Measurements from ENCODE around the gene RNF144A.
A peak's percentile ranks its signal among the peaks of the same experiment; 100 is the strongest.

RNF144A gene

GRCh38 chr2:7027956-7028655 is 110.9 kb downstream of the RNF144A start:
- DNase-seq, result no peak

- no peak for DNase-seq
Measured at GRCh38 chr2:7028846-7029245, 111.6 kb downstream of the RNF144A start.

GRCh38 chr2:7029291-7030059 is 112.3 kb downstream of the RNF144A start:
- DNase-seq, result no peak

DNA sequence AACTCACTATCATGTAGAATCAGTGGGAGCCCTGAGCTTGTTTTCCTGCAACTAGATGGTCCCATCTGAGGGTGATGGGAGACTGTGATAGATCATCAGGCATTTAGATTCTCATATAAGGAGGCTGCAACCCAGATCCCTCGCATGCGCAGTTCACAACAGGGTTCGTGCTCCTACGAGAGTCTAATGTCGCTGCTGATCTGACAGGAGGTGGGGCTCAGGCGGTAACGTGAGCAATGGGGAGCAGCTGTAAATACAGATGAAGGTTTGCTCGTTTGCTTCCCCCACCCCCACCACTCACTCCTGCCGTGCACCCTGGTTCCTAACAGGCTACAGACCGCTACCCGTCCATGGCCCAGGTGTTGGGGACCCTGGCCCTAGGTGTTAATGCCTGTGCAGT is 113.6 kb downstream of the RNF144A start:
- DNase-seq, result no peak

GRCh38 chr2:7031547-7032245 is 114.5 kb downstream of the RNF144A start:
- peak; percentile 6 for DNase-seq

GRCh38 chr2:7032371-7032770 is 115.2 kb downstream of the RNF144A start:
- DNase-seq, result no peak

DNA sequence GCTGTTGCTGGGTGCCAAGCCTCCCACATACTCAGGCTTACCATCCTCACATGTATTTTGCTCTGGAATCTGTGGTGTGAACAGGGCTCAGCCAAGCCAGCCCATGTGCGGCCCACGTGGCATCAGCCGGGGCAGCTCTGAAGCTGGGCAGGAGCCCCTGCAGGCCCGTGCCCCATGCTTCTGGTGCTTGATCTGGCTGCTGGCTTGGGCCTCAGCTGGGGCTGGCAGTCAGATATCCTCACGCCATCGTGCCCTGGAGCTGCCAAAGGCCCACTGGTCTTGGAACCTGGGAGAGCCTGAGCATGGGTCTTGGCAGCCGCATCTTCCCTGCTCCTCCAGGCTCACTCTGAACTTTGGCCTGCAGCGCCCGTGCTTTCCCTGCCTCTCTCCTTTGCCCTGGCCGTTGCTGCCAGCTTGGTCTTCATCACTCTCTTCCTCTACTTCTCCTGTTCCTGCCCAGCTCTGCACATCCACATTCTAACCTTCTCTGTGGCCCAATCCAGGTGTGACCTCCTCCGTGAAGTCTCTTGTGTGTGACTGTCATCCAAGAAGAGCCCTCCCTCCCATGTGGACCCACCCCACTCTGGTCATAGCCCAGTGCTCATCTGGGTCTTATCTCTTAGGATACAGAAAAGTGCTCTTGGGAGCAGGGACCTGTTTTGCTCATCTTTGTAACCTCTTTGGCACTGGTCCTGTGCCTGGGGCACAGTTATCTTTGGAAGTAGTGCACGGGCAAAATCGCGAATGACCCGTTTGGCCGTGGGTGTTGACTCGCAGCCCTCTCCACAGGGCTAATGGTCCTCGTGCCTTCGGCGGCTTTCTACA is 116.1 kb downstream of the RNF144A start:
- DNase-seq, result no peak

DNA sequence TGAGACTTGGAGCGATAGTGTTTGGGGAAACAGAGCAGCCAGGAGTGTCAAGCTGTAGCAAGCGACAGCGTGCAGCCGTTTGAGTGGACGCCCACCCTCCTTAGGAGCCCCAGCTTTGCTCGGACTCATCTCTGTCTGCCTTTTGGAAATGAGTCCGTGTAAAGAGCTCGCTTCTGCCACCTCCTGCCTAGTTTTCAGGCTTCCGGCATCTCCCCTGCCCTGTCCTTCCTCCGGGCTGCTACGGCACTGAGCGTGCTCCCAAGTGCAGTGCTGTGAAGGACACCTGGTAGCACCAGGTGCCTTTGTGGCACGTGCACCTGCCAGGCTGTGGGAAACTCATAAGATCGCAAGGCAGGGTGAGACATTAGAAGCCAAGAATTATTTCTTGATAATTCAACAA is 117.1 kb downstream of the RNF144A start:
- no peak for DNase-seq

- DNase-seq, result no peak
Measured at GRCh38 chr2:7035884-7036283, 118.7 kb downstream of the RNF144A start.

DNA sequence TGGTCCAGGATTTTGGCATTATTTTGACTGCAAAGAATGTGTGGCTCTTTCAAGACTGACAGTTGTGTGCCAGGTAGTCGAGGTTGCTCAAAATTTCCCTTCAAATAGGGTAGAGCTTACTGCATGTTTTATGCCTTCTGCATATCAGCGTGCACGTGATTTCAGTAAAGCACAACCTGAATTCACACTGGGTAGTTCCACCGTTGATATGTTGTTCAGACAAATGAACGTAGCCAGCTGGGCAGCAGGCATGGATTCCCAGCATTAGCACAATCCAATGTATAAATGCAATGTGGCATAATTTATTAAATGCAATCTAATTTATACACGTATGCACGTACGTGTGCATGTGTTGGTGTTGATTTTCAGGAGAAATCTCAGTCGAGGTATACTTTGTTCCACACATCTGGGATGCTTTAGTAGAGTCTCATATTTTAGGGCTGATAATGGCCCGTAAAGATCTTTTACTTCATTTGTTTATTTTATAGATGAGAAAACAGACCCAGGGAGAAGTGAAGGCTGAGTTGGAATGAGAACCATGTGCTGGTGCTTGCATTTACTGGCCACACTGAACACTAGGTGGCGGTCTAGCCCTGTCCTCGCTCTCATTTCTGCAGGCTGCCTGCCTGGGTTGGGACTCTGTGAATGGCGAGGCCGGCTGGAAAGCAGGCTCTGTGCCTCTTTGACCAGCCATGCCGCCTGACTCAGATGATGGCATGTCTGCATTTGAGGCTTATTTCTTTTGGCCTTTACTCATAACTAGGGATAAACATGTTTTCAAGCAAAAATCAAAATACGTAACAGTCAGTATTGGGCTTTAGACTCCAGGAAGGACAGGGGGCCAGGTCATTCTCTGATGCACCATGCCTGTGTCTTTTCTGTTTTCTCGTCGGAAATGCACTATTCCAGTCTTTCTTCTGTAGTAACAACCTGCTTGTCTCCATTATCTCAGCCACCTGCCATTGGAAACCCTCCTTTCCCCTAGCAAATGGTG is 120.4 kb downstream of the RNF144A start:
- DNase-seq, result peak; percentile 43

GRCh38 chr2:7040547-7040946 is 123.3 kb downstream of the RNF144A start:
- DNase-seq, result no peak

DNA sequence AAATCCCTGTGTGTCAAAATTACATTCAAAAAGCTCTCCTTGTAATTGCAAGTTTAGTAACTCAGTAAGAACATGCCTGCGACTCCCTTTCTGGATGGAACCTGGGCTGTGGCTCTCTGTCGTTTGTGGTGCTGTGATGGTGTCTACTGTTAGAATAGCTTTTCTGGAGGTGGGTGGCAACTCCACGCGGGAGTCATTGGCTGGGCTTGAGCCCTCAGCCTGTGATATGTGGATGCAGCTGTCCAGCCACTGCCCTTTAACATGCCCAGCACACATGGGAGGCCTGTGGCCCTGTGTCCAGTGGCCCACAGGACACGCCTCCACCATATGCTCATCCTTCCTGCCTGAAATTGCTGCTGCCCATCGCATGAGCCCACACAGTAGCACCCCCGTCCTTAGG is 124.2 kb downstream of the RNF144A start:
- DNase-seq, result no peak

DNA sequence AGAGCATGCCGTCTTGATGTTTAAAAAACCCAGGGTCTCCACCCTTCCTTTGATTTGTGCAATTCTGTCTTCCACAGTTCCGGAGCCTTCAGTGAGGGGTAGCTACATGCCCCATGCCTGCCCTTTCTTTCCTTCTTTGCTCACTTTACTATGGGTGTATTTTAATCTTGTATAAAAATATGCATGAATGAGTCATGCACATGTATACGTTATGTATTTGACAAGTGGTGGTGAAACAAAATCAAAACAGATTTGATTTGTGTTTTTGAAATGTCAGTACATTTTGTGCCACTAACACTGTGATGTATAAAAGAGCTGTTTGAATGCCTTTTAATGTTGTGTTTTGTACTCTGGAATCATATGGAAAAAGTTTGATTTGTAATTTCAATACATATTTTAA is 126.5 kb downstream of the RNF144A start:
- DNase-seq, result no peak

DNA sequence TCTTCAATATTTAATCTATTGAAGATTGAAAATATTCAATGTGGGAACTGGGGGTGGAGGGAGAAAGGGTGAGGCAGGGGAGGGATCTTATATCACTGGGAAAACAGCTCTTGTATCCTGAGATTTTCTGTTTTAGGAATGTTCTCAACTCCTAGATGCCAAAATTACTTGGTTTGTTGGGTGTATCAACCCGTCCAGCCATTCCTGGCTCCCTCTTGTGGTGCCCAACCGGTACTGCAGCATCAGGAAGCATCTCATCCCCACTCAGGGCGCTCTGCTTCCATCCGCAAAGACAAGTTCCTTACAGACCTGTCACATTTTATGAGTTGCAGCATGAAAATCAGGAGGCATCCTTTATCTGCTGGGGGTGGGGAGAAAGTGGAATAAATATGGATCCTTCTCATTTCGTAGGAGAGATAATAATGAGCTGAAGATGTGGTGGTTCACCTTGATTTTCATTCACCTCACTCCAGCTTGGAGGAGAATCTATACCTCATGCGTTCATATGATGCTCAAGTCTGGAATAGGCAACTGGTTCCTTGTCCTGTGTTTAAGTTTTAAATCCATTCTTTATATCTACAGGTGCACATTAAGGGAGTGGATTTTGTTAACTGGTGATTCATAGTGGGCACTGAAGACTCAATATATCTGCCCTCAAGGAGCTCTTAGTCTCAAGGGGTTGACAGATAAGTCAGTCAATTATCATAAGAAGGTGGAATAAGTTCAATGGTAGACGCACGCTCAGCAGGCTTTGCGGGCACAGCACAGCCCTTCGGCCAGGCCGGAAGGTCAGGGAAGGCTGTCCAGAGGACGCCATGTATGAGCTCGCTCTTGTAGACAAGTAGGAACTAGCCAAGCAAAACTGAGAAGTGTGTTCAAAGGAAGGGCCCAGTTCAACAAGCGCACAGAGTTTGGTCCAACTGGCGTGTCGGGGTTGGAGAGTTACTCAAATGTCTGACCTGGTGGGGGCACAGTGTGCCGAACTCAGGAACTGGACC is 127.3 kb downstream of the RNF144A start:
- peak; percentile 58 for DNase-seq

GRCh38 chr2:7045601-7046590 is 128.7 kb downstream of the RNF144A start:
- DNase-seq, result no peak

DNA sequence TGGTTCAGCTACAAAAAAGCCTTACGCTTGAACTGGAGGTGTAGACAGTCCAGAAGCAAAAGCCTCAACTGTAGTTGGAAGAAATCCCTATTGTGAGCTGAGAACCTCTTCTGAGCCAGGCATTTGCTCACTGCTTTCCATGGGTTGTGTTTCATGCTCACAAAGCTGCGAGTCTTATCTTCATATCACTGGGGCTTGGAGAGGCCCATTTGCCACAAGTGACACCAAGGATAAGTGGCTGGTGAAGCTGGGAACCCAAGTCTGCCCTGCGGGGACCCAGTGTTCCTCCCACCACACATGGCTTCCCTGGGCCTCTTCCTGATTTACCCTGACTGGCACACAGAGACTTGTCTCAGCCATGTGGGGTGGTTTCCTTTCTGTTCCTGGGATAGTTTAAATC is 130.4 kb downstream of the RNF144A start:
- DNase-seq, result no peak

DNA sequence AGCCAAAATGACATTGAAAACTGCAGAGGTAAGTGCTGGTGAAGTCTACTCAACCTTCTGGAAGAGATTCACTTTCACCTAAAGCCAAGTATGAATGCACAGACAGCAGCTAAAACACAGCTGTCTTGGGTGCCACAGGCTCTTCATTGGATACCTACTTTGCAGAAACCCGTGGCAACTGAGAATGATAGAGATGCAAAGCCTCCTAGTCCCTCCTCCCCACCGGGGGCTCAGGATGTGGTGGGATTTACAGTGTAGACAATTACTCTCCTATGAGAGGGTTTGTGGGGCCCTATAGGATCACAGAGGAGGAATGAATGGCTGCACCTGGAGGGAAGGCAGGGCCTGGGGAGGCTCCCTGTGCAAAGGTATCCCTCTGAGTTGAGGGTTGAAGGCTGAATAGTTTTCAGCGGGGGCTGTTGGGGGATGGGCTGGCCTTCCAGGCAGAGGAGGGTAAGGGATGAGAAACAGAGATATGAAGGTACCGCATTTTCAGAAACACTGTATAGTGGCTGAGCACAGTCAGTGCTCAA is 131.6 kb downstream of the RNF144A start:
- DNase-seq, result no peak

- DNase-seq, result no peak
Measured at GRCh38 chr2:7052404-7052803, 135.2 kb downstream of the RNF144A start.
